ENCODE data around the gene SCG2.

SCG2 gene

GRCh38 chr2:223613017-223613950, 11.1 kb upstream of the SCG2 start:
- no peak for TF ChIP-seq CTCF (IDR thresholded peaks at IDR 0.05; ENCODE audit: control insufficient read depth, extremely low read depth, insufficient read depth)
- H3K4me3 ChIP-seq (ENCODE audit: low read depth, low read length), result no peak overlapping the region
- DNase-seq (ENCODE audit: low read depth), result no peak

DNA sequence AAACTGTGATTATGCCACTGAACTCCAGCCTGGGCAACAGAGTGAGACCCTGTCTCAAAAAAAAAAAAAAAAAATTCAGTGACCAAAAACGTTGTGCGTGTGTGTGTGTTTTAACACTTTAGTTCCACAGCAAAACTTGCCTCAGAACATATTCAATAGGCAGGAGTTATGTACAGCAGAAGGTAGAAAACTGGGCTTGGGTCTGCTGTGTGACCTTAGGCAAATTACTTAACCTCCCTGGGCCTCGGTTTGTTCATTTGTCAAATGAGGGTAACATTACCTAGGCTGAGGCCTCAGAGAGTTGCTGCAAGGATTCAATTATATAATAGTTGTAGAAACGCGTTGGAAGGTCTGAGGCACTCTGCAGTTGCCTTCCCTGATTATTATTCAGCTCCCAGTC, 10.3 kb upstream of the SCG2 start:
- H3K4me3 ChIP-seq (ENCODE audit: low read depth, low read length), result no peak overlapping the region
- TF ChIP-seq CTCF (IDR thresholded peaks at IDR 0.05; ENCODE audit: control insufficient read depth, extremely low read depth, insufficient read depth), result no peak
- no peak for DNase-seq (ENCODE audit: low read depth)

- no peak for TF ChIP-seq CTCF (IDR thresholded peaks at IDR 0.05; ENCODE audit: control insufficient read depth, extremely low read depth, insufficient read depth)
- no peak for DNase-seq (ENCODE audit: low read depth)
- no peak overlapping the region for H3K4me3 ChIP-seq (ENCODE audit: low read depth, low read length)
Observed at GRCh38 chr2:223611061-223611460, 8.9 kb upstream of the SCG2 start.

GRCh38 chr2:223607476-223607875, 5.3 kb upstream of the SCG2 start:
- H3K4me3 ChIP-seq (ENCODE audit: low read depth, low read length), result no peak overlapping the region
- DNase-seq (ENCODE audit: low read depth), result no peak
- TF ChIP-seq CTCF (IDR thresholded peaks at IDR 0.05; ENCODE audit: control insufficient read depth, extremely low read depth, insufficient read depth), result no peak

DNA sequence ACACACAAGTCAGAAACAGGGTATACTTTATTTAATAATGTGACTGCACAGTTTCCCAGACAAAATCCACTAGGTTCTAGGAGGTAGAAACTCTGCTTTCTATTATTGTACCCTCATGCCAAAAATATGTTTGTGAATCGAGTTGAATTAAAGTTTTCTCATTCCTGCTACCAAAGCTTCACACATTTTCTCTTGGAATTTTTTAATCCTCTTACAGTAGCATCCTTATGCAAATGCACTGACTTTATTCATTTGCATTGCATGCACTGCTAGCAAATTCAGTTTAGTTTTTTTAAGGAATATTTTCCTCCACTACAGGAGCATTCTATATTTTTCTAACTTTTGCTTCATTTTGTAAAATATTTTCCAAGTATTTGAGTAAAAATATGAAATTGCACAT, 4.8 kb upstream of the SCG2 start:
- TF ChIP-seq CTCF (IDR thresholded peaks at IDR 0.05; ENCODE audit: control insufficient read depth, extremely low read depth, insufficient read depth), result no peak
- no peak overlapping the region for H3K4me3 ChIP-seq (ENCODE audit: low read depth, low read length)
- no peak for DNase-seq (ENCODE audit: low read depth)

DNA sequence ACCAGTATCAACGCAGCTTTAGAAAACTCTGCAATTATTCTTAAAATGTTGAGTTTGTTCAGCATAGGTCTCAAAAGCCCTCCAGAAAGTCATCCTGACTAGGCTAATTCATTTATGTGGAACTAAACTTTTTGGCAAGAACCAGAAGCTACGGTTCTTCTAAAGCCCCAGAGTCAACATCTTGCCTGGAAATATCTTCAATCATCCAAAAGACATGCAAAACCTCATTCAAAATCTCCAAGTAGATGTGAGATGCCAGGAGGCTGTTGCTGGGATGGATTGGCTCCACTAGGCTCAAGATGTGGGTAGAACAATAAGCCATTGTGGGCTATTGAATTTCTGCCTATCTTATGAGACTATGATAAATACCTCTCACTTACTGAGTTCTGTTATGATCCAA, 2.1 kb upstream of the SCG2 start:
- DNase-seq (ENCODE audit: low read depth), result no peak
- no peak for TF ChIP-seq CTCF (IDR thresholded peaks at IDR 0.05; ENCODE audit: control insufficient read depth, extremely low read depth, insufficient read depth)

GRCh38 chr2:223602972-223603371, 811 bp upstream of the SCG2 start:
- no peak overlapping the region for H3K4me3 ChIP-seq (ENCODE audit: low read depth, low read length)
- TF ChIP-seq CTCF (IDR thresholded peaks at IDR 0.05; ENCODE audit: control insufficient read depth, extremely low read depth, insufficient read depth), result no peak
- no peak for DNase-seq (ENCODE audit: low read depth)

More for the DNA sequence above, 2.1 kb upstream of the SCG2 start:
- no peak overlapping the region for H3K4me3 ChIP-seq (ENCODE audit: low read depth, low read length)

Measured in LNCaP clone FGC (cell line).